Small intestine (tissue), 7 donors: ENCODE data around the gene TELO2. TPM values are rescaled to one million over a fixed set of nuclear protein-coding genes. Genes with fewer than 3 reads are reported as not detected.
"Not testable (repeated sequence)": the region's sequence is repeated elsewhere in the genome, so short reads cannot be mapped to it uniquely, and the experiment has no call there.

Experiments used
- DNase-seq, 2 donors: peaks; one replicate each; pipeline versions ENCODE4 v3.0.0 to v3.0.0-alpha.2; 2013
- FAIRE-seq: peaks from 2 replicates; lab custom pipeline; 2012; peaks lifted over from hg19 to GRCh38; lab: Jason Lieb, UNC
- H3K27ac ChIP-seq, 3 donors: one replicate each; pipeline ENCODE4 v1.5.1; 2013; ENCODE audit warnings: low read length in 2 of 3, mild to moderate bottlenecking in 2 of 3, control low read depth in 1 of 3, inconsistent platforms in 1 of 3, low read depth in 1 of 3, moderate library complexity in 1 of 3
- H3K27me3 ChIP-seq, 3 donors: one replicate each; pipeline ENCODE4 v1.6.1; 2013; ENCODE audit warnings: low read length in 3 of 3, inconsistent platforms in 1 of 3; ENCODE audit not compliant: control insufficient read depth in 3 of 3, insufficient read depth in 3 of 3
- H3K36me3 ChIP-seq, 3 donors: one replicate each; pipeline ENCODE4 v1.6.1; 2013; ENCODE audit warnings: low read length in 3 of 3, inconsistent platforms in 1 of 3, low read depth in 1 of 3, mild to moderate bottlenecking in 1 of 3, moderate library complexity in 1 of 3; ENCODE audit not compliant: control insufficient read depth in 3 of 3, insufficient read depth in 2 of 3
- H3K4me1 ChIP-seq, 3 donors: one replicate each; pipeline ENCODE4 v1.6.1; 2013; ENCODE audit warnings: low read length in 2 of 3, inconsistent platforms in 1 of 3, low read depth in 1 of 3, mild to moderate bottlenecking in 1 of 3, moderate library complexity in 1 of 3; ENCODE audit not compliant: control insufficient read depth in 3 of 3, insufficient read depth in 2 of 3
- H3K4me3 ChIP-seq, 3 donors: one replicate each; pipeline ENCODE4 v1.5.1; 2013; ENCODE audit warnings: low read length in 3 of 3, control low read depth in 1 of 3, inconsistent platforms in 1 of 3, low read depth in 1 of 3, mild to moderate bottlenecking in 1 of 3, moderate library complexity in 1 of 3
- H3K9me3 ChIP-seq, 2 donors: one replicate each; pipeline ENCODE4 v1.6.1; 2013; ENCODE audit warnings: low read depth in 1 of 2, low read length in 1 of 2; ENCODE audit not compliant: control insufficient read depth in 2 of 2, insufficient read depth in 1 of 2
- WGBS, 3 donors: extraction: QIAGEN DNeasy Blood & Tissue Kit; methylation state at CpG; one replicate each; pipeline ENCODE4 v1.1.7; 2013; 5-methylcytosine and 5-hydroxymethylcytosine counted together
- polyA plus RNA-seq, 4 donors: library from polyadenylated mRNA; stranded (reverse) in 3 of 4; unstranded in 1 of 4; fragments of 200-250 nt in 3 of 4; fragments of 120-200 nt in 1 of 4; gene quantifications; one replicate each; pipeline versions ENCODE4 v1.2.1 to v1.2.3, GENCODE V29; 2013
- donor health status: healthy with polysubstance abuse.
- donor health status: control.
- donor health status: control.
- donor health status: Bipolar disorder and iron deficiency.
- donor health status: healthy.

TELO2 gene
- polyA plus RNA-seq, 4 donors = 41.3 to 50.3 (median 44.7) TPM

GRCh38 chr16:1477033-1477432 lies 16.1 kb upstream of the TELO2 start:
- no peak for DNase-seq
- H3K27ac ChIP-seq = no peak overlapping the region
- H3K9me3 ChIP-seq = peaks cover 0 to 8% of the 10 kb centered on the region in 2 donors
- no peak for FAIRE-seq
- peaks cover 0 to 4% (median 0%) of the 10 kb centered on the region in 3 donors for H3K4me1 ChIP-seq
- H3K27me3 ChIP-seq = peaks cover 0 to 4% (median 0%) of the 10 kb centered on the region in 3 donors
- no peak overlapping the region for H3K4me3 ChIP-seq
- H3K36me3 ChIP-seq = peaks cover 0 to under 1% (median 0%) of the 10 kb centered on the region in 3 donors
- WGBS, 3 donors = 88 to 90% (median 90%) methylated on average over 10 of the region's 10 CpGs

DNA sequence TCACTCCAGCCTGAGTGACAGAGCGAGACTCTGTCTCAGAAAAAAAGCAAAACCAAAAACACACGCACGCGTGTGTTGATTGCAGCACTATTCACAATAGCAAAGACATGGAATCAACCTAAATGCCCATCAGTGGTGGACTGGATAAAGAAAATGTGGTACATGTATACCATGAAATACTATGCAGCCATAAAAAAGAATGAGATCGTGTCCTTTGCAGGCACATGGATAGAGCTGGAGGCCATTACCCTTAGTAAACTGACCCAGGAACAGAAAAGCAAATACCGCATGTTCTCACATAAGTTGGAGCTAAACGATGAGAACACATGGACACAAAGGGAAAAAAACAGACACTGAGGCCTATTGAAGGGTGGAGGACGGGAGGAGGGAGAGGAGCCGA lies 14.2 kb upstream of the TELO2 start:
- H3K27me3 ChIP-seq, H3K36me3 ChIP-seq, FAIRE-seq, H3K4me3 ChIP-seq, H3K4me1 ChIP-seq, H3K9me3 ChIP-seq, H3K27ac ChIP-seq, DNase-seq: not testable (repeated sequence)
- 95 to 96% (median 96%) methylated on average over 9 of the region's 9 CpGs for WGBS, 3 donors

DNA sequence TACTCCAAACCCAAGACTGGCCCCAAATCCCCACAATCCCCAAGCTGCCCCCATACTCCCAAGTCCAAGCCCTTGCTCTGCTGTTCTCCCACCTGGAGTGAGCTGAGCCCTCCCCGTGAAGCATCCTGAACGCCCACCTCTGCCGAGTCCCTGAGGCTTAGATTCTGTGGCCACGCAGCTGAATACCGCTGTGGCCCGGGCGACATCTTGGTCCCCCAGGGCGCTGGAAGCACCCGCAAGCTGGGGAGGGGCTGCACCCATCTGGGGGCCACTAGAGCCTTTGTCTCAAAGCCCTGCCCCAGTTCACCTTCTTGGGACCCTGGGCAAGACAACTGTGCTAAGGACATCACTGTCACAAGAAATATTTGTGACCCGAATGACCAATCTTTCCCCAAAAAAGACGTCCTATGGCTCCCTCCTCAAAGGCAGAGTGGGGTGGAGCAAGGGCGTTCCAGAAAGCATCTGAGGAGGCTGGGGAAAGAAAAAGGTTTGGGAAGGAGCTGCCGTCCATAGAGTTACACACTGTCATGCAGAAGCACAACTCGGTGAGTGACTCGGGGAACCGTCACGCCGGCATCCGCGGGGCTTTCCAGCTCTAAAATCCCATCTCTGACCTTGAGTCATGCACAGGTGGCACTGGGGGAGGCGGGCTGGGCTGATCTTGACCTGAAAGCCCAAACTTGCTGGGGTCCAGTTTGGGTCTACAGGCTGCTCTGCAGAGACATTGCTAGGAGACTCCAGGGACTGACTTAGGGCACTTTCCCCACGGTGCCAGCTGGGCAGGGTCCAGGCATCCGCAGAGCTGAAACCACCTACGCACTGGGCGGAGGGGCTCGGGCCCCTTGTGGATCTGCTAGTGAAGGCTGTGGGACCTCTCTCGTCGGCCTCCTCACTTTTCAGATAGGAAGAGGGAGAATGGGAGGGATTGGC lies 11.0 kb upstream of the TELO2 start:
- H3K4me3 ChIP-seq = no peak overlapping the region
- H3K36me3 ChIP-seq = no peaks in the 10 kb centered on the region
- peaks cover 0 to 5% of the 10 kb centered on the region in 2 donors for H3K9me3 ChIP-seq
- H3K27me3 ChIP-seq = peaks cover 0 to 7% (median 0%) of the 10 kb centered on the region in 3 donors
- WGBS, 3 donors = 76 to 80% (median 78%) methylated on average over 28 of the region's 28 CpGs
- H3K4me1 ChIP-seq = no peaks in the 10 kb centered on the region
- DNase-seq (no peak), FAIRE-seq (no peak)
- H3K27ac ChIP-seq = no peak overlapping the region

- H3K27me3 ChIP-seq = peaks cover 0 to 7% (median 0%) of the 10 kb centered on the region in 3 donors
- H3K9me3 ChIP-seq = peaks cover 0 to 2% of the 10 kb centered on the region in 2 donors
- FAIRE-seq (no peak), DNase-seq (no peak)
- H3K4me1 ChIP-seq = no peaks in the 10 kb centered on the region
- H3K4me3 ChIP-seq = no peak overlapping the region
- H3K36me3 ChIP-seq = no peaks in the 10 kb centered on the region
- 90 to 91% (median 91%) methylated on average over 40 of the region's 40 CpGs for WGBS, 3 donors
- no peak overlapping the region for H3K27ac ChIP-seq
These were observed 7.2 kb upstream of the TELO2 start for GRCh38 chr16:1485847-1486496.

- H3K27me3 ChIP-seq = peaks cover 0 to 5% (median 0%) of the 10 kb centered on the region in 3 donors
- FAIRE-seq (no peak), DNase-seq (no peak)
- no peaks in the 10 kb centered on the region for H3K4me1 ChIP-seq
- no peak overlapping the region for H3K27ac ChIP-seq
- H3K4me3 ChIP-seq = no peak overlapping the region
- 77 to 83% (median 83%) methylated on average over 28 to 33 of the region's 33 CpGs for WGBS, 3 donors
- H3K9me3 ChIP-seq = no peaks in the 10 kb centered on the region
- H3K36me3 ChIP-seq = no peaks in the 10 kb centered on the region
These were observed 6.4 kb upstream of the TELO2 start for GRCh38 chr16:1486551-1487390.

GRCh38 chr16:1487395-1488053 lies 5.6 kb upstream of the TELO2 start:
- no peaks in the 10 kb centered on the region for H3K9me3 ChIP-seq
- peaks cover 0 to 5% (median 0%) of the 10 kb centered on the region in 3 donors for H3K4me1 ChIP-seq
- no peaks in the 10 kb centered on the region for H3K36me3 ChIP-seq
- DNase-seq = no peak
- H3K27me3 ChIP-seq = peaks cover 0 to 2% (median 0%) of the 10 kb centered on the region in 3 donors
- 87 to 91% (median 91%) methylated on average over 31 to 39 of the region's 39 CpGs for WGBS, 3 donors
- no peak overlapping the region for H3K4me3 ChIP-seq
- no peak overlapping the region for H3K27ac ChIP-seq
- no peak for FAIRE-seq

DNA sequence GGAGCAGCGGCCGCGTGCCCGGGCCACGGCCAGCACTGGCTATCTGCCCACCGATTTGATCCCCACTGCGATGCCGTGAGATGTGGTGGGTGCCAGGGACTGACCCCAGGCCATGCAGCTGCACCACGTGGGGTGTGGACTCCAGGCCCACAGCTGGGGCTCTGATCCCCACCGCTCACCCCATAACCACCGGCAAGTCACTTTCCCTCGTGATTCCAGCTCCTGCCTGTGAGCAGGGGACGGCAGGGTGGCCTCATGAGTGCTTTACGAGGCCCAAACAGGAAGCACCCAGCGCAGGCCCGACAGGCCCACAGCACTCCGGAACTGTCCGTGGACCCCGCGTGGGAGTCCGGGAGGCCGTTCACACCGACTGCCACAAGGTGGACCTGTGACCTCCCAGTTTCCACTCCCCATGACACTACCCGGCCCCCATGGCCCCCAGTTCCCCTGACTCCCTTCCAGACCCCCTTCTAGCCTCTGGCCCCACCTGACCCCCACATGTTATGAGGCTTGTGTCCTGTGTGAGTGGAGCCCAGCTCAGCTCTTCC lies 5.0 kb upstream of the TELO2 start:
- Histone ChIP-seq H3K9me3 (no peaks in the 10 kb centered on the region), H3K4me1 (peaks cover 0 to 10% (median 0%) of the 10 kb centered on the region in 3 donors), H3K4me3 (no peak overlapping the region), H3K36me3 (no peaks in the 10 kb centered on the region), H3K27ac (no peak overlapping the region), H3K27me3 (peaks cover 0 to 2% (median 0%) of the 10 kb centered on the region in 3 donors)
- DNase-seq (no peak), FAIRE-seq (no peak)
- WGBS, 3 donors = 89 to 90% (median 90%) methylated on average over 23 to 24 of the region's 24 CpGs
